ENCODE results near the gene TMEM121B.
"Not testable (repeated sequence)": the region's sequence is repeated elsewhere in the genome, so short reads cannot be mapped to it uniquely, and the experiment has no call there.

Gene TMEM121B

DNA sequence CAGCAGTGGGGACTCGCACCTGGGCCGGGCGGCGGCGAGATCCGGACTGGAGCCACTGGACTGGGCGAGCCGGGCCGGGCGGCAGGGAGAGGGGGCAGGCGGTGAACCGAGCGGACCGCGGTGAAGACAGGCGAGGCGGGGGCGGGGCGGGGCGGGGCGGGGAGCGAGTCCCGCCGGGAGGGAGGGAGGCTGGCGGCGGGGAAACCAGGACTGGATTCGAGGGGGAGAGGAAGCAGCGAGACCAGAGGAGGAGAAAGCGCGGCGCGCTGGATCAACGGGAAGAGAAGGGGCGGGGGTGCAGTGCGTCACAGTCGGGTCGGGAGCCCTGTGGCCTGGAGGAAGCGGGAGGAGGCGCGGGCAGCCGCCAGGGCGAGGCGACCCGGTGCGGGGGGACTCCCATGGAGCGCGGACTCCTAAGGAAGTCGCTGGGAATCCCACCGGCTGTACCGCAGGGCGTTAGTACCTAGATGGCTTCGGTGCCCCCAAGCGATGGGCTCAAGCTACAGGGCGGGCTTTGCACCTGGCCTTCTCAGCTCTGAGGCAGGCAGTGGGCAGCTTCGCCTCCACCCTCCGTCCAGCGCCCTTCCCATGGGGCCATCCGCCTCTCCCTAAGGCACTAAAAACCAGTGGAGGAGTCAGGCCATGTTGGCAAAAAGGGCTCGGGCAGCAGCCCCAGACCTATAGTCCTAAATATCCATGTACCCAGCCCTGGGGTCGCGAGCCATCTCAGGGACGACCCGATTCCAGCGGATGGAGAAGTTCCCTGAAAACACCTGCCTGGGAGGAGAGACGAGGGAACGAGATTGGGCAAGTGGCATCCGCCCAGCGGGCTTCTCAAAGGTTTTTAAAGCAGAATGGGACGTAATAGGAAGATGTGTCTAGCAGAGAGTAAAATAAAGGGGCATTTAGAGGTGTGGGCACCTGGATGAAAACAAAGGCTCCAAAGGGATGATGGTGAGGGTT lies at the start of gene TMEM121B:
Gene TMEM121B (minus strand): TSS at position 128 of the 963 bp plus-strand sequence. CDS start 233 bp downstream, outside the sequence.
- DNase-seq, result no peak

DNA sequence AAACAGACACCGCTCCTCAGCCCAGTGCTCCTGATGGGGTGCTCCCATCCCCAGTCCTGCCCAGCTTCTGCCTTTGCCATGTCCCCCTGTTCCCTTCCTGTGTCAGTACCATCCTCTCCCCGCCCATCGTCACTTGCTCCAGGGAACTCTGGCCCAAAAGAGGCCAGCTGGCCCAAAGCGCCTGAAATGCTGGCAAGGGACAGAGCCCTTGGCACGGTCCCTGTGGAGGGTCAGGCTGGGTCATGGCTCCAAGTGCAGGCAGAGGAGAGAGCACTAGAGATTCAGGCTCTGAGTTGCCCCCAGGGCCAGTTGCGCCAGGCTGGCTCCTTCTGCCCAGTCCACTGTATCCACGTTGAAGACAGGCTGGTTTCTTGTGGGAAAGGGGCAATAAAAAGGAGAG lies 46.3 kb upstream of the TMEM121B start:
- DNase-seq, result no peak

DNA sequence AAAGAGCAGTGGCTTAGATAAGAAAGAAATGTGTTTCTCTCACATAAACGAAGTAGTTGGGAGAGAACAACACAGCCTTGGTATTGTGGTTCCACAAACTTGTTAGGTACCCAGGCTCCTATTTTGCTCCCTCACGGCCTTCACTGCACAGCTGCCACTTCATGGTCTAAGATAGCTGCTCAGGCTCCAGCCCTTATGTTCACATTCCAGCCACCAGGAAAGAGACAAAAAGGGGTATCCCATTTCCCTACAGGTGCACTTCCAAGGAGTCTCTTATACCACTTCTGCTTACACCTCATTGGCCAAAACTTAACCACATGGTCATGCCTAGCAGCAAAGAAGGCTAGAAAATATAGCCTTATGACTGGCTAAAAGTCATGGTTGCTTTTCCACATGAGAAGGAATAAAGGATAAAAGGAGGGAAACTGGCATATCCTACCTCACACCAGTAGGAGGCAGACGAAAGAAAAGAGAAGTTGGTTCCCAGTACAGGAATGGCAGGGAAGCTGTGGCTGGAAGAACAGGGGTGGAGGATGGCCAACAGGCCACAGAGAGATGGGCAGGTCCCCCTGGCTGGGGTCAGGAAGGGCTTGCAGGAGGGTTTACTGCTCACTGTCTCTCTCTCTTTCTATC lies 43.3 kb upstream of the TMEM121B start:
- no peak for DNase-seq

DNA sequence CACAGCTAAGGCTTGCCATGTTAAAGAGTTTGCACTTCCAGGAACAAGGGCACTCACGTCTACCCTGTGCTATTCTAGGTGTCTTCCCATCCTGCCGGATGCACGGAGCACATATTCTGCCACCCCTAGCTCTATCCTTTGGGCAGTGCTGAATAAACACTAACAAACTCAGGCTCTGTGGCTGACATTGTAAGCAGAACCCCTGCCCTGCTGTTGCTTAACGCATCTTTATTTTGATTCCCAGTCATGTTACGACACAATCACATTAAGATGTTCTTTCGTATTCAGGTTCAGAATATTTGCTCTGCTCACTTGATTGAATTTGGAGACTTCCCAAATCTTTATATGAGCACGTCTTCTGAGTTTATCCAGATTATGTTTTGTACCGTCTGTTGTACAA lies 41.6 kb upstream of the TMEM121B start:
- DNase-seq, result no peak

DNA sequence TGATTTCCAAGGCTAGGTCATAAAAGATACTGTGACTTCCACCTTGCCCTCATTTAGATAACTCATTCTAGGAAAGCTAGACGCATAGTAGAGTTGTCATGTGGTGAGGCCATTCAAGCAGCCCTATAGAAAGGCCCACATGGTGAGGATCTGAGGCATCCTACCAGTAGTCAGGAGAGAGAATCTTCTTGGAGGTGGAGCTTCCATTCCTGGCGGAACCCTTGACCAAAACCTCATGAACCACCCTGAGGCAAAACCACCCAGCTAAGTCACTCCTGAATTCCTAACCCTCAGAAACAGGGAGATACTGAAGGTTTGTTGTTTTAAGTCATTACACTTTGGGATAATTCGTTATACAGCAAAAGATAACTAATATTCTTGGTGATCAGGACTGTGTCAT lies 40.8 kb upstream of the TMEM121B start:
- DNase-seq, result no peak

DNA sequence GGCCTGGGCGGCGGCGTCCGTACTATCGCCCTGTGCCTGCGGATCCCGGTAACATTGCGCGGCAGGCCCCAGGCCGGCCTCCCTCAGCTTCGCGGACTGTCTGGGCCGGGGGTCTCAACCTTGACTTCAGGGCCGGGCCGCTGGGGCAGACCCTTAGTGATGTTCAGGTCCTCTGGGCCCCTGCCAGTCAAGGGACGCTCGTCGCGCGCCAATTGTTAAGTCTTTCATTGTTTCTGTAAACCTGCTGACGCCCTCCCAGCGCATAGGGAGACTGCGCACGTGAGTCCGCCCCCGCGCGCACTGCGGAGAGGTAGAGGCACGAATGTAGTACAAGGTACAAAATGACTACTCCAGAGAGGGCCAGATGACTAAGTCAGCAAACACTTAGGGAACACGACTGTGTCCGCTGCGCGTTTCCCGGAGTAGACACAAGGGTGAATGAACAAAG lies 38.4 kb upstream of the TMEM121B start:
- DNase-seq, result no peak

DNA sequence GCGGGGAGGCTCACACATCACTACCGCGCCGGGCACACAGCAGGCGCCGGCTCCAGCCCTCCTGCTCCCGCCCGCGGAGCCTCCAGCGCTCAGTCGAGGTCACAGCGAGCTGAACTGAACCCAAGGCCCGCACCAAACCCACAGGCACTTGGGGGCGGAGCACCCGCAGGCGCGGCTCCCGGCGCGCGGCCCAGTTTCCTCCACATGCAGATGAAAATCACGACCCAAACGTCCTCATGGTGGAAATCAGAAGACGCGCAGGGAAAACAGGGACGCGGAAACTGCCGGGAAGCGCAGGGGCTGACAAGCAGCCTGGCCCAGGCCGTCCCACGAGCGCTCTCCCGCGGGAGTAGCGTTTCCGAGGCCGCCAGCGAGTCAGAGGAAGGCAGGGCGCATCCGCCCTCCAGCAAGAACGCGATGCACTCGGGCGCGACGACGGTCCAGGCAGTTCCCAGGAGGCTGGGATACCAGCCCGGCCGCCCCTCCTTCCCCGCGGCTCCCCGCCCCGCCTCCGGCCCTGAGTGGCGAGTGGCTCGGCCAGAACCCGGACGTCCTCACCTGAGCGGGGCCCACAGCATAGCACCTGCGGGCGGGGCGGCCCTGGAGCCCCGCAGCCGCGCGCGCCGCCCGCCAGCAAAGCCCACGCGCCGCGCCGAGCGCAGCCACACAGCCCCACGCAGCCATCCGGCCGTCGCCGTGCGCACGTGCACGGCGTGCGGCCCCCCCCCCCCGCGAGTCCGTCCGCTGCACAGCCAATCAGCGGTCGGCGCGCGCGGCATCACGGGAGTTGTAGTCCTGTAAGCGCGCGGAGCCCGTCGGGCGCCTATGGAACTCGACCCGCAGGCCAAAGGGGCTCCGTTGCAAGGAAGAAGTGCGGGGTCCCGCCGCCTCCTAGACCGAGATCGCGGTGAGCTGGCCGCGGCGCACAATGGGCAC lies 37.7 kb upstream of the TMEM121B start, which contains the start of gene HDHD5:
Gene HDHD5 (minus strand): TSS at position 710 of the 936 bp plus-strand sequence. CDS start 26 bp downstream, at position 684.
- DNase-seq, result peak; percentile 86

DNA sequence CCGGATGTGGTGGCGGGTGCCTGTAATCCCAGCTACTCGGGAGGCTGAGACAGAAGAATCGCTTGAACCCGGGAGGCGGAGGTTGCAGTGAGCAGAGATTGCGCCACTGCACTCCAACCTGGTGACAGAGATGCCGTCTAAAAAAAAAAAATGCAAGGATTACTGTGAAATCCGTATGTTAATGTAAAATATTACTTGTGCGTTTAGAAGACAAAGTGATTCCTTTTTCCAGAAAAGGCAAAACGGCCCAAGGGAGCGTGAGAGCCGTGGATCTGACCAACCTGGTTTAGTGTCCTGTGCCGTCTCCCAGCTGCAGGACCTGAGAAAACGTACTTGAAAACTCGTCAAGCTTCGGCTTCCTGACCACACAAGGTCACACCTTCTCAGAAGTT lies 37.0 kb upstream of the TMEM121B start:
- DNase-seq, result no peak

DNA sequence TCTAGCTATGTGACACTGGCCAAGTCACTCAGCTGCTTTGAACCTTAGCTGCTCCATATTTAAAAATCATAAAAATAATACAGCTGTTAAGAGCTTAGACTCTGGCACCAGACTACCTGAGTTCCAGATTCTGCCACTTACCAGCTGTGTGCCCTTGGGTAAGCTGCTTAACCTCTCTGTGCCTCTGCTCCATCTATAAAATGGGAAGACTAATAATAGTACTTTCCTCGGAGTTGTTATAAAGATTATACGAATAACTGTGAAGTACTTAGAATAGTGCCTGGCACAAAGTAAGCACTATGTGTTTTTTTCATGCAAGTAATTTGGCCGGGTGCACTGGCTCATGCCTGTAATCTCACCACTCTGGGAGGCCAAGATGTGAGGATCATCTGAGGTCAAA lies 36.6 kb upstream of the TMEM121B start:
- DNase-seq, result no peak

DNA sequence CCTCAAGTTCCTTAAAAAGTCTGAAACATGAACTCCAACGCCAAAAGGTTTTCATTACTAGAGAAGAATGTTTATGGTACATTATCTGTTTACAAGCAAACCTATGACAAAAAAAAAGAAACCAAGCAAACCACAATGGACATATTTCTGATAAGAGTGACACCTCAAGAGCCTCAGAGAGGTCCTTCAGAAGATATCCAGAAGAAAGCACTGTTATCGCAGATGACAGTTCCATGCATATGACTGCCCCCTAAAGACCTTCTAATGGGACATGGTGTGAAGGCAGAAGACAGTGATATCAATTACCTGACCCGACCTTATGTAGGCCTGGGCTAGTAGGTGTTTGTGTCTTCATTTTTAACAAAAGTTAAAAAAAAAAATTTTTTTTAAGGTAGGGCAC lies 34.8 kb upstream of the TMEM121B start:
- no peak for DNase-seq

DNA sequence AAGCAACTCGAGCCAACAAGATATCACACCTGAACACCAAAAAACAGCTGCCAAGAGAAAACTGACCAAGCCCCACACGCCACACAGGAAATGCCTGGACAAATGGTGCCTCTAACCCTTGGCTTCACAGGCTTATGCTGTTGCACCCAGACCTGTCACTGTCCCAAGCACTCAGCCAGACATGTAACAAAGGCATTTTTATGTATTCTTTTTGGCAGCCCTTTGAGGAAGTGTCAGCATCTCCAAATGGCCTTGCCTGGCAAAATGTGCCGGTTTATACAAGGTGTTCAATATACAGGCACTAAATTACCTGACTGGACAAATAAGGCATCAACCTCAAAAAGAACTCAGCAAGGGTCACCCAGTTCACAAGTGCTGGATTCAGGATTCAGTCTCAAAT lies 31.8 kb upstream of the TMEM121B start:
- DNase-seq, result no peak

DNA sequence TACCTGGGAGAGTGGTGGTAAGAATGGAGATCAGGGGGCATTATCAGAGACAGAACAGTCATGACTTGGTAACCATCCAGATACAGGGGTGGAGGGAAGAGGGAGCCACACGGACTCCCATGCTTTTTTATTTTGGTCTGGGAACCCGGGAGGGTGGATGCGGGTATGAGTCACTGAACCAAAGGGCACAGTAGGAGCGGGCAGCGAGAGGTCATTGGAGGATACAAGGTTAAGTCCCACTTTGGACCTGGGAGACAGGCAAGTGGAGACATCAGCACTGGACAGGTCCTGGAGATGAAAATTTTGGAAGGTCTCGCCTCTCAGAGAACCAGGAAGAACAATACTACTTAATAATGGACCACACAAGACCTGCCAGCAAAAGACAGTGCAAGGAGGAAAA lies 31.2 kb upstream of the TMEM121B start:
- no peak for DNase-seq

DNA sequence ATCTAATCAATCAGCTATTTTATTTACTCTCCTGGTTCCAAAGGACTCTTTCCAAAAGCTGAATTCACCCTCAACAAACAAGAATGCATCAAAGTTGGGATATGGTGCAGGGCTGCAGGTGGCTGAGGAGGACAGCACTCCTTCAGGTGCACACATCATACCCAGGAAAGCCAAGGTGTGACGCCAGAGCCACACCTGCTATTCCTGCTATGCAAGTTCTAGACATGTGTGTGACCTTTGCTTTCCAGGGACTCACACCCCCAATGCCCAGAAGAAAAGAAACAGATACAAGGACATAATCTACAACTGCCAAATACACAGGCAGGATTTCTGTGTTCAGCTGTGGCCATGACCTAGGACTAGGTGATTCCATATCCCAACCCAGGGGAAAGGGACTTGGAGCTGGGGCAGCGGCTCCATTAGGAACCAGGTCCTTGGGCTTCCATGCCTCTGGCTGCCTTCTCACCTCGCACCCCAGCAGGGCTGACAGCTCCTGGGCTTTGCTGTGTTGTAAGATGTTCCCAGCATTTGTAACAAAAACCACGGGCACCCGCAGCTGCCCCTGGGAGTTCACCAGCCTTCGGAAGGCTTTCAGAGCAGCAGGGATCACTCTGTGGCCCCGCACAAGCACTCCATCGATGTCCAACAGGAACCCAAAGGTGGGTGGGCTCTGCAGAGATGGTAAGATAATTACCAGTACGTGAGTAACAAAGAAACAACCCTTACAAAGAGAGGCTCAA lies 28.1 kb upstream of the TMEM121B start:
- DNase-seq, result no peak

DNA sequence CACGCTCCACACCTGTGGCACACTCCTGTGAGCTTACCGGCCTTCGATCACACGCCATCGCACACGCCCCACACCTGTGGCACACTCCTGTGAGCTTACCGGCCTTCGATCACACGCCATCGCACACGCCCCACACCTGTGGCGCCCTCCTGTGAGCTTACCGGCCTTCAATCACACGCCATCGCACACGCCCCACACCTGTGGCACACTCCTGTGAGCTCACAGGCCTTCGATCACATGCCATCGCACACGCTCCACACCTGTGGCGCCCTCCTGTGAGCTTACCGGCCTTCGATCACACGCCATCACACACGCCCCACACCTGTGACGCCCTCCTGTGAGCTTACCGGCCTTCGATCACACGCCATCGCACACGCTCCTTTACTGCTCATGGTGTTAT lies 26.3 kb upstream of the TMEM121B start:
- DNase-seq, result not testable (repeated sequence)

DNA sequence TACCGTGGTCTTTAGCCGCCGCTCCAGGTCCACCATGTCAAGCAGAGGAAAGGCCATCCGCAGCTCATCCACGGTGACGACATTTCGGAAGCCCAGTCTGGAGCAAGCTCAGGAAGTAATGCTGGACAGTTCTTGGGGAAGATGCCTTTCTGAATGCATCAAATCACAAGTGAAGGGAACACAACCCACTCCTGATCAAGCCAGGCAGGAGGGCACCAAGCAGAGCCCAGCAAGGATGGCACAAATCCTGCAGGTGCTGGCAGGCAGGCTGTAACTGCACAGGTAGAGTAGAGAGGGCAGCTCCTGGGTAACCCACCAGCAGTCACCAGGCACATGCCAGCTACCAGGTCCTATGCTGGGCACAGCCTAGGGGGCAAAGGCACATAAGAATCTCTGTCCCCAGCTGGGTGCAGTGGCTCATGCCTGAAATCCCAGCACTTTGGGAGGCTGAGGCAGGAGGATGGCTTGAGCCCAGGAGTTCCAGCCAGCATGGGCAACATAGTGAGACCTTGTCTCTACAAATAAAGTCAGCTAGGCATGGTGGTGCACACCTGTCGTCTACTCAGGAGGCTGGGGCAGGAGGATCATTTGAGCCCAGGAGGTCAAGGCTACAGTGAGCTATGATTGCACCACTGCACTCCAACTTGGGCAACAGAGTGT lies 24.0 kb upstream of the TMEM121B start:
- DNase-seq, result no peak

DNA sequence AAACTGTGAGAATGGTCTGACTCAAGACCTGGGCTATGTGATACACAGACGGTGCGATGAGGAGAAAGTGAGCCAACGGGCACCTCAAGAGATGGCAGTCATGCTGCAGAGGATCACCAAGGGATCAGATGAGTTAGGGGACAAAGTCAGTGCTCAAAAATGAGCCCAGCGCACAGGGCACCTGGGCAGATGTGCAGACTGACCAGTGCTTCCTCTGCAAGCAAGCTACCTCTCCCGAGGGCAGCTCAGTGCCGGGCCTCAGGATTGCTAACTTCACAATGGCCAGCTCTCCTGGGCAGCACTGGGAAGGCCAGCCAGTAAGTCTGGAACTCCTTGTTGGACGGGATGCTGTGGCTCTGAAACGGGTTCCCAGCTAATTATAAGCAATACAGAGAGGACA lies 22.7 kb upstream of the TMEM121B start:
- DNase-seq, result no peak

DNA sequence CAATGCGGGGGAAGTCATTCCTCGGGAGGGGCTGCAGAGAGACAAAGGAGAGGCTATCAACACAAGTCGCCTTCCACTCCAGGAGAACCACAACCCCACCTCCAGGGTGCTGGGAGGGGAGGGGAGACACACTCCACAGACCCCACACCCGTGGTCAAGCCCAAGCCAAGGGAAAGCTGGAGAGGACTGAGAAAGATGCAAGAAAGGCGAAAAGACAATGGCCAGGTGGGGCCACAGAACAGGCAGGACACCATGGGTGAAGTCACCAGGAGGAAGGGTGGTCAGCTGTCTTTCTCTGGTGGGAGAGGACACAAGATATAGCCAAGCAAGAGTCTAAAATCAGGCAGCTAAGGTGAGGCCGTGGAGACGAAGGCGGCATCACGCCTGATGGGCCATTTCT lies 21.9 kb upstream of the TMEM121B start:
- no peak for DNase-seq

DNA sequence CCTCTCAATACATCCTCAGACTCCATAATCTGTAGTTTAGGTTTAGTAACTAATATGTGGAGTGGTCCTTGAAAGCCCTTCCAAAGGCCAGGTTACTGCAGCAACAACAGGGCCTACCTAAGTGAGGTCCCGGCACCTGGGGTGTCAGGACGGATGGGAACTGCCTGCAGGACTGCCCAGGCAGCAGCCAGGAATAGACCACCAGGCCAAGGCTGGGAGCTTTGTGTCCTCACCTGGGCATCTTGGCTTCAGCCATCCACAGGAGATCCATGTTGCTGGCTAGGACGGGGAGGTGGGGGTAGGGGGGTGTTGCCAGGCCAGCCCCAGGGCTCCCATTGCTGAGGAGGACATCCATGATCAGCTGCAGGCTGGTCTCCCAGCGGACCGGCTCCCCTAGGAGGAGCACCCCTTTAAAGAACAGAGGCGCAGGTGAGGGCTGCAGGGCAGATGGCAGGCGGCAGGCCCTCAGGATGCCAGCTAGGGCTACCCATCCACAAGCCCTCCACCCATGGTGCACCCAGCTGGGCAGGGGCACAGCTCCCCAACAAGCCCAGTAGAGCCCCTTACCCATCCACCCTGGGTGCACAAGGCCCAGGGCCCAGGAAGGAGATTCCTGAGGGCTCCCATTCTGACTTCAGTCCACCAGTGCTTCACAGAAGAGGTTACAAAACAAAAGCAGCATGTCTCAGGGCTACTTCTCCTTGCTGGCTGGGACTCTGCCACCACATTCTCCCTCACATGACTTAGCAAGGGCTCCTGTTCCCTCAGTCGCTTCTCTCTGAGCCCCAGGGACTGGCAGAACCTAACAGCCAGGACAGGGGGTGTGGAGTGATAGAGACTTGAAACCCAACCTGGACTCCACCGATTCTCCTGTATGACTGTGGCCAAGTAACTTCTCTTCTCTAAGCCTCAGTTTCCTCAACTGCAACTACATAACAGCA lies 19.9 kb upstream of the TMEM121B start:
- no peak for DNase-seq

DNA sequence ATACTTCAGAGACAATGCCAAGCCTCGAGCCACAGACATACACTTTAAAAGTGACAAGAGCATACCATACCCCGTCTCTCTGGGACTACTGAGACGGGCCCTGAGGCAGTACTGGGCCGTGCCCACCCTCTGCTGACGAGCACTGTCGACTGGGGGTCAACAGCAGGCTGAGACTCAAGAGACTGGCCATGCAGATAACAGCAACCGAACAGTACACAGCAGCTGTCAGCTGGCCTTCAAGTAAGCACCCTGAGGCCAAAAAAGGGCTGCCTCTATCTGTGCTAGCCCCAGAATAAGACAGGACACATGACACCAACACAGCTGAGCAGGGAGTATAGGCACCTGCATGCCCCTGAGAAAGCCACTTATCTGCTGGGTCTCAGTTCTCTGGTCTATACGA lies 18.9 kb upstream of the TMEM121B start:
- no peak for DNase-seq

DNA sequence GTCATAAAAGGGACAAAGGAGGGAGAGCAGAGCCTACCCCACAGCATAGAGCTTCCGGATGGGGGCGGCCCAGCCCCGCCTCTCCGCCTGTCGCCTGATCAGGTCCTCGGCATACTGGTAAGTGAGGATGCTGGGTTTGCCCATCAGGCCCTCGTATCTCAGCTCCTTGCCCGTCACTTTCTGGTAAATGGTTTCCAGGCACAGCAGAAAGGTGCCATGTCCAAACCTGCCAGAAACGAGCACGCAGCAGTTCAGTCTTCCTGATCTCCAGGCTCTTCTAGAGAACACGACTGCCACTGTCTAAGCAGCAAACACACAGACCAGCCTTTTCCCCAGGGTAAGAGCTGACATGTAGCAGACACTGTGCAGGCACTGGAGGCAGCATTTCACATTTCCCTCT lies 17.4 kb upstream of the TMEM121B start:
- DNase-seq, result no peak

All from activated gamma-delta T cell treated with Interleukin-2 at 50 U/mL for 16 hours (primary cell).